Measurements from ENCODE around the gene IRF2BP1.

DNA sequence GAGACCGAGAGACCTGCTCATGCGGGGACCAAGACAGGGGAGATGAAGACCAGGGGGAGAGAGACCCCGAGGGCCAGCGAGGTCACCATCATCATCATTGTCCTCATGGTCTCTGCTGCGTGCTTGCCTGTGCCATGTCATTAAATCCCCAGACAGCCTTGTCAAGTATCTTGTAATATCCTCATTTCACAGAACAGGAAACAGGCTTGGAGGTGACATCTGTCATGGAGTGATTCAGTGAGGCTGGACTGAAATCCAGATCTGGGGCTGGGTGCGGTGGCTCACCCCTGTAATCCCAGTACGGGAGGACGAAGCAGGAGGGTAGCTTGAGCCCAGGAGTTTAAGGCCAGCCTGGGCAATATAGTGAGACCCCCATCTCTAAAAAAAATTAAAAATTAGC is 34.5 kb upstream of the IRF2BP1 start:
- TF ChIP-seq, protein P1, sequence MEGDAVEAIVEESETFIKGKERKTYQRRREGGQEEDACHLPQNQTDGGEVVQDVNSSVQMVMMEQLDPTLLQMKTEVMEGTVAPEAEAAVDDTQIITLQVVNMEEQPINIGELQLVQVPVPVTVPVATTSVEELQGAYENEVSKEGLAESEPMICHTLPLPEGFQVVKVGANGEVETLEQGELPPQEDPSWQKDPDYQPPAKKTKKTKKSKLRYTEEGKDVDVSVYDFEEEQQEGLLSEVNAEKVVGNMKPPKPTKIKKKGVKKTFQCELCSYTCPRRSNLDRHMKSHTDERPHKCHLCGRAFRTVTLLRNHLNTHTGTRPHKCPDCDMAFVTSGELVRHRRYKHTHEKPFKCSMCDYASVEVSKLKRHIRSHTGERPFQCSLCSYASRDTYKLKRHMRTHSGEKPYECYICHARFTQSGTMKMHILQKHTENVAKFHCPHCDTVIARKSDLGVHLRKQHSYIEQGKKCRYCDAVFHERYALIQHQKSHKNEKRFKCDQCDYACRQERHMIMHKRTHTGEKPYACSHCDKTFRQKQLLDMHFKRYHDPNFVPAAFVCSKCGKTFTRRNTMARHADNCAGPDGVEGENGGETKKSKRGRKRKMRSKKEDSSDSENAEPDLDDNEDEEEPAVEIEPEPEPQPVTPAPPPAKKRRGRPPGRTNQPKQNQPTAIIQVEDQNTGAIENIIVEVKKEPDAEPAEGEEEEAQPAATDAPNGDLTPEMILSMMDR (IDR thresholded peaks at IDR 0.05): no peak
- TF ChIP-seq POLR2A (IDR thresholded peaks at IDR 0.05): no peak
